ENCODE results near the gene HS6ST3.

- no peak for TF ChIP-seq EP300 (IDR thresholded peaks at IDR 0.05; ENCODE audit: borderline replicate concordance)
- no peak for TF ChIP-seq CREB1 (IDR thresholded peaks at IDR 0.05; ENCODE audit: low read depth)
- no peak for TF ChIP-seq USF1 (IDR thresholded peaks at IDR 0.05)
- TF ChIP-seq MAX (IDR thresholded peaks at IDR 0.05) = no peak
- TF ChIP-seq TCF12 (IDR thresholded peaks at IDR 0.05; ENCODE audit: low read depth) = no peak
- no peak for TF ChIP-seq REST (IDR thresholded peaks at IDR 0.05; ENCODE audit: low read depth)
- no peak for TF ChIP-seq TAF1 (IDR thresholded peaks at IDR 0.05; ENCODE audit: low read depth)
- TF ChIP-seq CEBPB (IDR thresholded peaks at IDR 0.05) = no peak
- TF ChIP-seq EGR1 (IDR thresholded peaks at IDR 0.05) = no peak
- TF ChIP-seq ZBTB7A (IDR thresholded peaks at IDR 0.05; ENCODE audit: low read depth) = no peak
- TF ChIP-seq RAD21 (IDR thresholded peaks at IDR 0.05; ENCODE audit: low read depth) = no peak
Measured at GRCh38 chr13:96421314-96421713, 331.4 kb downstream of the HS6ST3 start.
